ENCODE data around the gene TYW1B.

DNA sequence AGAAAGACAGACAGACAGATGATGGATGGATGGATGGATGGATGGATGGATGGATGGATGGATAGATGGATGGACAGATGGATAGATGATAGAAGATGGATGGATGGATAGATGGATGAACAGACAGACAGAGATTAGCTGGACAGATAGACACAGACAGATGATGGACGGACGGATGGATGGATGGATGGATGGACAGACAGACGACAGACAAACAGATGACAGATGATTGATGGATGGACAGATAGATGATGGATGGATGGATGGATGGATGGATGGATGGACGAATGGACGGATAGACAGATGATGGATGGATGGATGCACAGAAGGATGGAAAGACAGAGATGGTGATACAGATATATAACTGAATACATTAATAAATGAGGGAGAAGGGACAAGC, 224.9 kb downstream of the TYW1B start:
- TF ChIP-seq, protein P1, sequence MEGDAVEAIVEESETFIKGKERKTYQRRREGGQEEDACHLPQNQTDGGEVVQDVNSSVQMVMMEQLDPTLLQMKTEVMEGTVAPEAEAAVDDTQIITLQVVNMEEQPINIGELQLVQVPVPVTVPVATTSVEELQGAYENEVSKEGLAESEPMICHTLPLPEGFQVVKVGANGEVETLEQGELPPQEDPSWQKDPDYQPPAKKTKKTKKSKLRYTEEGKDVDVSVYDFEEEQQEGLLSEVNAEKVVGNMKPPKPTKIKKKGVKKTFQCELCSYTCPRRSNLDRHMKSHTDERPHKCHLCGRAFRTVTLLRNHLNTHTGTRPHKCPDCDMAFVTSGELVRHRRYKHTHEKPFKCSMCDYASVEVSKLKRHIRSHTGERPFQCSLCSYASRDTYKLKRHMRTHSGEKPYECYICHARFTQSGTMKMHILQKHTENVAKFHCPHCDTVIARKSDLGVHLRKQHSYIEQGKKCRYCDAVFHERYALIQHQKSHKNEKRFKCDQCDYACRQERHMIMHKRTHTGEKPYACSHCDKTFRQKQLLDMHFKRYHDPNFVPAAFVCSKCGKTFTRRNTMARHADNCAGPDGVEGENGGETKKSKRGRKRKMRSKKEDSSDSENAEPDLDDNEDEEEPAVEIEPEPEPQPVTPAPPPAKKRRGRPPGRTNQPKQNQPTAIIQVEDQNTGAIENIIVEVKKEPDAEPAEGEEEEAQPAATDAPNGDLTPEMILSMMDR (IDR thresholded peaks at IDR 0.05), result no peak
- TF ChIP-seq POLR2A (IDR thresholded peaks at IDR 0.05), result no peak
